ENCODE results near the gene STXBP6. TPM values are rescaled to one million over a fixed set of nuclear protein-coding genes. Genes with fewer than 3 reads are reported as not detected.
A peak's percentile ranks its signal among the peaks of the same experiment; 100 is the strongest.

Gene STXBP6
- total and polyA plus RNA-seq, 2 experiments from 2014 or later, result 3.8 to 6.4 TPM

DNA sequence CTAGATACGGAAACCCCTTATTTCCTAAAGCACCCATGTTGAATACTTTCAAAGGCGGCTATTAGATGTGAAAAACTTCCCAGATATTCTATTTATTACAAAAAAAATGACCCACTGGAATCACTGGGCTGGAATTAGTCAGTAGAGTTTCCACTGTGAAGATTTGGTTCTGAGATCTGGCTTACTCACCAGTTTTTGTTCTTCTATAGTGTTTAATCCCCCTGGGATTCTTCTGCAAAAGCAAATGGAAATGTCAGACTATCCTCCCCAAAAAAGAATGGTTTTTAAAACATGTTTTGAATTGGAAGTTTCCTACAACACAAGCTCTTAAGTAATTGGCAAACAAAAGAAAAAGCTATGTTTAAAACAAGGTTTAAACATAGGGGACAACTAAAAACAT is 166.4 kb downstream of the STXBP6 start:
- Histone ChIP-seq H3K27me3 (no peaks in the 10 kb centered on the region), H3K27ac (no peak overlapping the region), H3K9me3 (ENCODE audit: low read depth) (no peaks in the 10 kb centered on the region), H3K4me1 (ENCODE audit: low read depth) (no peaks in the 10 kb centered on the region), H3K4me3 (no peak overlapping the region), H3K36me3 (no peaks in the 10 kb centered on the region)
- DNase-seq (ENCODE audit: low read depth in 1 of 2, low spot score in 1 of 2), result peak in 1 of 2 donors; percentile 29
- TF ChIP-seq, protein P1, sequence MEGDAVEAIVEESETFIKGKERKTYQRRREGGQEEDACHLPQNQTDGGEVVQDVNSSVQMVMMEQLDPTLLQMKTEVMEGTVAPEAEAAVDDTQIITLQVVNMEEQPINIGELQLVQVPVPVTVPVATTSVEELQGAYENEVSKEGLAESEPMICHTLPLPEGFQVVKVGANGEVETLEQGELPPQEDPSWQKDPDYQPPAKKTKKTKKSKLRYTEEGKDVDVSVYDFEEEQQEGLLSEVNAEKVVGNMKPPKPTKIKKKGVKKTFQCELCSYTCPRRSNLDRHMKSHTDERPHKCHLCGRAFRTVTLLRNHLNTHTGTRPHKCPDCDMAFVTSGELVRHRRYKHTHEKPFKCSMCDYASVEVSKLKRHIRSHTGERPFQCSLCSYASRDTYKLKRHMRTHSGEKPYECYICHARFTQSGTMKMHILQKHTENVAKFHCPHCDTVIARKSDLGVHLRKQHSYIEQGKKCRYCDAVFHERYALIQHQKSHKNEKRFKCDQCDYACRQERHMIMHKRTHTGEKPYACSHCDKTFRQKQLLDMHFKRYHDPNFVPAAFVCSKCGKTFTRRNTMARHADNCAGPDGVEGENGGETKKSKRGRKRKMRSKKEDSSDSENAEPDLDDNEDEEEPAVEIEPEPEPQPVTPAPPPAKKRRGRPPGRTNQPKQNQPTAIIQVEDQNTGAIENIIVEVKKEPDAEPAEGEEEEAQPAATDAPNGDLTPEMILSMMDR (IDR thresholded peaks at IDR 0.05; ENCODE audit: low read depth, low read length), result no peak

GRCh38 chr14:24881116-24881893 is 168.6 kb downstream of the STXBP6 start:
- no peak overlapping the region for H3K27ac ChIP-seq
- no peak for DNase-seq (ENCODE audit: low read depth in 1 of 2, low spot score in 1 of 2)
- H3K9me3 ChIP-seq (ENCODE audit: low read depth), result no peaks in the 10 kb centered on the region
- TF ChIP-seq, protein P1 (IDR thresholded peaks at IDR 0.05; ENCODE audit: low read depth, low read length), result no peak
- H3K4me1 ChIP-seq (ENCODE audit: low read depth), result no peaks in the 10 kb centered on the region
- H3K27me3 ChIP-seq, result no peaks in the 10 kb centered on the region
- H3K4me3 ChIP-seq, result no peak overlapping the region
- H3K36me3 ChIP-seq, result no peaks in the 10 kb centered on the region

- peak in 1 of 2 donors; percentile 34 for DNase-seq (ENCODE audit: low read depth in 1 of 2, low spot score in 1 of 2)
- TF ChIP-seq, protein P1 (IDR thresholded peaks at IDR 0.05; ENCODE audit: low read depth, low read length), result no peak
- H3K9me3 ChIP-seq (ENCODE audit: low read depth), result no peaks in the 10 kb centered on the region
- no peaks in the 10 kb centered on the region for H3K36me3 ChIP-seq
- no peak overlapping the region for H3K4me3 ChIP-seq
- H3K27ac ChIP-seq, result no peak overlapping the region
- H3K4me1 ChIP-seq (ENCODE audit: low read depth), result no peaks in the 10 kb centered on the region
- H3K27me3 ChIP-seq, result no peaks in the 10 kb centered on the region
Measured at GRCh38 chr14:24880689-24881088, 169.3 kb downstream of the STXBP6 start.

DNA sequence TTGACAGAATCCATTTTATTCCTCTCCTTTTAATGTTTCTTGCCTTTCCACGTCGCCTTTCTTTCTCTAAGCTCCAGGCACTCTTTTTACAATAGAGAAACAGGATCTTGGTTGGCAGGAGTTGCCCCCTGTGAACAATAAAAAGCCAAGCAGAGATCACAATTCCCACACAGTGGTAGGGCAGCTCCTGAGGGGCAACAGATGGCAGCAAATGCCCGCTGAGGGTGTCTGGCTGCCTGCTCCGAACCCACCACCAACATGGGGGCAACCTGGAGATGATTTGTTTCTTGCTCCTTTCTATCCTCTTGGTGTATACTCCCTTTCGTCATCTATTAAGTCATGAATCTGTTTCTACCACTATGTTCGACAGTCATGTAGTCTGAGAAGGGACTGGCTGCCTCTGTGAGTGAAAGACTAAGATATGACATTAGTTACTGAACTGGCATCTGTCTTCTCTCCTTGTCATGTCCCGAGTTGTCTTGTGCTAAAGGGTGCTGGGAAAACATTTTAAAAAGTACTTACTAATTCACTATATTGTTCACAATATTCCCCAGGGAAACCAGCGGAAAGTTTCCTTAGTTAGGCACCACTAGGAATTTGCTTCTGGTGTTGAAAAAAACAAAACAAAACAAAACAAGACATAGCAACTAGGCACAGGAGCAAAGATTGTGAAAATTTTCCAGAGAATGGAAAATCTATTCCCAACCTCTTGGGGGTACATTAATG is 170.1 kb downstream of the STXBP6 start:
- peak in 1 of 2 donors; percentile 37 for DNase-seq (ENCODE audit: low read depth in 1 of 2, low spot score in 1 of 2)
- no peaks in the 10 kb centered on the region for H3K4me1 ChIP-seq (ENCODE audit: low read depth)
- no peaks in the 10 kb centered on the region for H3K36me3 ChIP-seq
- H3K4me3 ChIP-seq, result no peak overlapping the region
- TF ChIP-seq, protein P1 (IDR thresholded peaks at IDR 0.05; ENCODE audit: low read depth, low read length), result no peak
- no peaks in the 10 kb centered on the region for H3K9me3 ChIP-seq (ENCODE audit: low read depth)
- H3K27ac ChIP-seq, result no peak overlapping the region
- H3K27me3 ChIP-seq, result no peaks in the 10 kb centered on the region

DNA sequence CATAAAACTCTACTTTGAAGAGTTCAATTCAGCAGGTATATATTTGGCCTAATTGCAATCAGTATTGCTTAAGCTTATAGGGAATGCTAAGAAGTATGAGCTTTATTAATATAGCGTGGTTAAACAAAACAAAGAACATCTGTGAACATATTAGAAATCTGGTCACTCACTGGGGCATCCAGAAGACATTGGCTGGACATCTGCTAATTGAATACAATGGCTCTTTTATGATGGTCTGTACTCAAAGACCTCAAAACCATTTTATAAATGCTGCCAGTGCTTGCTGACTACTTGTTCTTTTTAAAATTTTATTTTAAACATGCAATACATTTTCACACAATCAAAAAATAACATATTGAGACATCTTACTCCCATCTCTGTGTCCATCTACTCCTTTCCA is 173.0 kb downstream of the STXBP6 start:
- TF ChIP-seq, protein P1 (IDR thresholded peaks at IDR 0.05; ENCODE audit: low read depth, low read length), result no peak
- no peak overlapping the region for H3K27ac ChIP-seq
- H3K4me1 ChIP-seq (ENCODE audit: low read depth), result no peaks in the 10 kb centered on the region
- DNase-seq (ENCODE audit: low read depth in 1 of 2, low spot score in 1 of 2), result no peak
- no peaks in the 10 kb centered on the region for H3K27me3 ChIP-seq
- no peaks in the 10 kb centered on the region for H3K36me3 ChIP-seq
- no peaks in the 10 kb centered on the region for H3K9me3 ChIP-seq (ENCODE audit: low read depth)
- H3K4me3 ChIP-seq, result no peak overlapping the region

Data from cardiac muscle cell (in vitro differentiated cells and primary cell).